Neural crest cell (in vitro differentiated cells): ENCODE results near the gene MAGI2. TPM values are rescaled to one million over a fixed set of nuclear protein-coding genes. Genes with fewer than 3 reads are reported as not detected.

Experiments
- DNase-seq: peaks from one replicate; pipeline ENCODE4 v3.0.0; 2021; ENCODE audit warnings: low read depth, mixed read lengths, low spot score
- H3K27ac Mint-ChIP-seq: one replicate; pipeline ENCODE4 v1.8.0; 2021; ENCODE audit warnings: mild to moderate bottlenecking, mixed read lengths; ENCODE audit not compliant: unreplicated experiment
- H3K27me3 Mint-ChIP-seq: 2 replicates; pipeline ENCODE4 v1.8.0; 2021; ENCODE audit warnings: low read depth, mild to moderate bottlenecking, mixed read lengths
- H3K36me3 Mint-ChIP-seq: 2 replicates; pipeline ENCODE4 v1.8.0; 2021; ENCODE audit warnings: low read depth, mild to moderate bottlenecking, mixed read lengths
- H3K4me1 Mint-ChIP-seq: 2 replicates; pipeline ENCODE4 v1.8.0; 2021; ENCODE audit warnings: mixed read lengths
- H3K4me3 Mint-ChIP-seq: one replicate; pipeline ENCODE4 v1.8.0; 2021; ENCODE audit warnings: mild to moderate bottlenecking, mixed read lengths
- H3K9me3 Mint-ChIP-seq: 2 replicates; pipeline ENCODE4 v1.8.0; 2021; ENCODE audit warnings: mixed read lengths
- total RNA-seq: library from RNA; stranded (reverse); gene quantifications from 2 replicates; pipeline ENCODE4 v1.2.1, GENCODE V29; 2021
- TF ChIP-seq, protein P1 (sequence below): fragments of 200-600 bp; sonication (generic); conservative IDR thresholded peaks from 2 replicates; pipeline ENCODE4 v1.5.0; 2021; ENCODE audit warnings: antibody characterized with exemption, mild to moderate bottlenecking

Gene MAGI2
- total RNA-seq, 1 donor from 2014 or later, result 10.0 TPM

DNA sequence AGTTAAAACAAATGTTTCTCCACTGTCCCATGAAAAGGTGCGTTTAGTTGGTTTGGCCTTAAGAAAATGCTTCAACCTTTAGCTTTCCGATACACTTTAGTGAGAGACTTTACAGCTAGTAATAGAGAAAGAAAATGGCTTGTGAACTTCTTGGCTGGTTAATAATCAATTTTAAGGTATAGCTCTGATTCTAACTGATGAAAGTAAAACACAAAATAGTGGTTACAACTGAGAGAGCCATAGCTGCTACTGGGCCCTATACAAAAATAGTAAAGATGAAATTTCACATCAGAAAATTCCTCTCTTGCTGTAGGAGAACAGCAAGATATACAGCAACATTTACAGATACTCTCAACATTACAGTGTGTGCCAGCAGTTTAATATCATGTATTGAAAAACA is 1283.5 kb downstream of the MAGI2 start:
- TF ChIP-seq, protein P1, sequence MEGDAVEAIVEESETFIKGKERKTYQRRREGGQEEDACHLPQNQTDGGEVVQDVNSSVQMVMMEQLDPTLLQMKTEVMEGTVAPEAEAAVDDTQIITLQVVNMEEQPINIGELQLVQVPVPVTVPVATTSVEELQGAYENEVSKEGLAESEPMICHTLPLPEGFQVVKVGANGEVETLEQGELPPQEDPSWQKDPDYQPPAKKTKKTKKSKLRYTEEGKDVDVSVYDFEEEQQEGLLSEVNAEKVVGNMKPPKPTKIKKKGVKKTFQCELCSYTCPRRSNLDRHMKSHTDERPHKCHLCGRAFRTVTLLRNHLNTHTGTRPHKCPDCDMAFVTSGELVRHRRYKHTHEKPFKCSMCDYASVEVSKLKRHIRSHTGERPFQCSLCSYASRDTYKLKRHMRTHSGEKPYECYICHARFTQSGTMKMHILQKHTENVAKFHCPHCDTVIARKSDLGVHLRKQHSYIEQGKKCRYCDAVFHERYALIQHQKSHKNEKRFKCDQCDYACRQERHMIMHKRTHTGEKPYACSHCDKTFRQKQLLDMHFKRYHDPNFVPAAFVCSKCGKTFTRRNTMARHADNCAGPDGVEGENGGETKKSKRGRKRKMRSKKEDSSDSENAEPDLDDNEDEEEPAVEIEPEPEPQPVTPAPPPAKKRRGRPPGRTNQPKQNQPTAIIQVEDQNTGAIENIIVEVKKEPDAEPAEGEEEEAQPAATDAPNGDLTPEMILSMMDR, result no peak
- Mint-ChIP-seq H3K36me3 (no peaks in the 10 kb centered on the region), H3K9me3 (no peaks in the 10 kb centered on the region), H3K4me1 (peaks cover 23% of the 10 kb centered on the region), H3K27ac (no peak overlapping the region), H3K4me3 (no peak overlapping the region), H3K27me3 (no peaks in the 10 kb centered on the region)
- no peak for DNase-seq

DNA sequence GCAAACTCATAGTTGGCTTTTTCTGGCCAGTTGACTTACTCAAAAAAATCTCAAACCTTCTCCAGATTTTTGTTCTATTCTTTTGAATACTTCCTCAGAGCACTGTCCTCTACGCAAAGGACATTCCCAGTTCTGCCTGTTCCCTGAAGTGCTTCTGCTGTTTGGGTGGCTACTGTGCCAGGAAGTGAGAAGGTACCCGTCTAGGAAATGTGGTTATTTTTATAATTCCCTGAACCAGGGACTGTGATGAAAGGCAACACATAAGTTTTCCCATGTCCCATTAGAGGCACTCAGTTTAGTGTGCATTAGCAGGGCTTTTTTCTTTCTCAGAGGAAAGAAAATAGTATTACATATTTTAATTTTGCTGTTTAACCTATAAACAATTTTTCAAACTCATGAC is 1284.6 kb downstream of the MAGI2 start:
- Mint-ChIP-seq H3K27ac (no peak overlapping the region), H3K4me1 (peaks cover 23% of the 10 kb centered on the region), H3K36me3 (no peaks in the 10 kb centered on the region), H3K4me3 (no peak overlapping the region), H3K27me3 (no peaks in the 10 kb centered on the region), H3K9me3 (no peaks in the 10 kb centered on the region)
- TF ChIP-seq, protein P1, result no peak
- no peak for DNase-seq

DNA sequence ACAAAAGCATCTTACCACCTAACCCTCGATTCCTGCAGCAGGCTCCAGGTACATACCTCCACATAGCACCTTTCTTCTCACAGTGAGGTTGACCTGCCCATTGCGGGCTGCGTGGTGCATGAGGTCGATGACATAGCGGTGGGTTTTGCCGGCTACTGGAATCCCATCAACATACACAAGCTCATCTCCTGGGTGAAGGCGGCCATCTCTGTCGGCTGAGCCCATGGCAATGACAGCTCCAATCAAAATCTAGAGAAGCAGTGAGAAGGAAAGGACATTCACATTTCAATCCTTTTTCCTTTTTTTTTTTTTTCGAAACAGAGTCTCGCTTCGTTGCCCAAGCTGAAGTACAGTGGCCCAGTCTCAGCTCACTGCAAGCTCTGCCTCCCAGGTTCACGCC is 1285.6 kb downstream of the MAGI2 start:
- Mint-ChIP-seq H3K9me3 (no peaks in the 10 kb centered on the region), H3K4me1 (peaks cover 23% of the 10 kb centered on the region), H3K27me3 (no peaks in the 10 kb centered on the region), H3K4me3 (no peak overlapping the region), H3K27ac (no peak overlapping the region), H3K36me3 (no peaks in the 10 kb centered on the region)
- DNase-seq, result no peak
- TF ChIP-seq, protein P1, result no peak

DNA sequence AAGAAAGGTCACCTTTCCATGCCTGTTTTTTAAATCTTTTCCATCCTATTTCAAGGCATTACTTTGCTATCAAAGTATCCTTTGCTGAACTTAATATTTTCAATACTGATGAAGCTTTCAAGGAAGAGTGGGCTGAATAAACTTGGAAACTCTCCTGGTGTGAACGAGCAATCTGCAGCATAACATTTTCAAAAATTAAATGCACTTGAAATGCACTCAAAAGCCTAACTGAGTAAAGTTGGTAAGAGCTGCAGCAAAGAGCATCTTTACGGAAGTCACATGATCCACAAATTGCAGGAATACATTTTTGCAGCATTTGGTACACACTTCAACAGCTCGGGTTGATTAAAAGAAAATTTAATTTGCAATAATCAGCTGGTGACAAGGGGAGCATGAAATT is 1287.6 kb downstream of the MAGI2 start:
- H3K4me1 Mint-ChIP-seq, result peaks cover 10% of the 10 kb centered on the region
- DNase-seq, result no peak

DNA sequence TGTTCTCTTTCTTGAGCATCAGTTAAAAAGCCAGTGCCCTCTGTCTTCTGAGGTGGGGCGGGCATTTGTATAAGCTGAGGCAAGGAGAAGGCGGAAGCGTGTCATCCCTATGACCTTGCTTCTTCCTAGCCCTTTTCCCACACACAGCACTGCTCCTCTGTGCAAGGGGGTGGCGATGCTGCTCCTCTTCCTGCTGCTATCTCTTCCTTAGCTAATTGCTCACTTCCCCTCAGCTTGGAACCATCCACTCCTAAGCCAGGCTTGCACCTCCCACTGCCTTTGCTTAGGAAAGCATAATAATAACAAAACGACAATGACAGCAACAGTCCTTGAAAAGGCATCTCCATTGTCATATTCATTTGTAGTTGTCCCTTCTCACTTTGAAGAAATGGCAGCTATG is 1288.0 kb downstream of the MAGI2 start:
- peaks cover 10% of the 10 kb centered on the region for H3K4me1 Mint-ChIP-seq
- no peak for DNase-seq
- H3K36me3 Mint-ChIP-seq, result peaks cover 4% of the 10 kb centered on the region
- no peak overlapping the region for H3K4me3 Mint-ChIP-seq
- H3K9me3 Mint-ChIP-seq, result peaks cover 4% of the 10 kb centered on the region
- H3K27ac Mint-ChIP-seq, result no peak overlapping the region
- TF ChIP-seq, protein P1, result no peak
- no peaks in the 10 kb centered on the region for H3K27me3 Mint-ChIP-seq

More for the DNA sequence above, 1287.6 kb downstream of the MAGI2 start:
- Mint-ChIP-seq H3K36me3 (peaks cover 4% of the 10 kb centered on the region), H3K4me3 (no peak overlapping the region), H3K9me3 (peaks cover 4% of the 10 kb centered on the region), H3K27me3 (no peaks in the 10 kb centered on the region), H3K27ac (no peak overlapping the region)
- TF ChIP-seq, protein P1, result no peak

DNA sequence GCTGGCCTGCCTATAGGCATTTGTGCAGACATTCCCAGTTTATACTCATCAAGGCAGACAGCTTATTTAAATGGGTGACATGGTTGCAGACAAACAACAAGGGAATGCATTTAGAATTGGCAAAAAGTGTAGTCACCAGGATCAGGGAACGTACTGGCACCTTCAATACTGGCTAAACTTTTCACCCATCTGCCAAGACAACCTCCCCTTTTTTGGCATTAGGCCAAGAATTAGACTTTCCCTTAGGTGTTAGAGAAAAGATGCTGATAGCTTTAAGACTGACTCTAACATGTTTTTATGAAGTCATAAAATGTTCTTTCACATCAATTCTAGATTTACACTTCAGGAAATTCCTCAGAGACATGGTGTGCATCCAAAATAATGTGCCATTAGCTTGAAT is 1289.0 kb downstream of the MAGI2 start:
- Mint-ChIP-seq H3K4me3 (no peak overlapping the region), H3K27ac (no peak overlapping the region), H3K4me1 (peaks cover 15% of the 10 kb centered on the region), H3K27me3 (no peaks in the 10 kb centered on the region), H3K36me3 (peaks cover 4% of the 10 kb centered on the region), H3K9me3 (peaks cover 4% of the 10 kb centered on the region)
- DNase-seq, result no peak
- TF ChIP-seq, protein P1, result no peak
